Measurements from ENCODE around the gene PTGDR2. TPM values are rescaled to one million over a fixed set of nuclear protein-coding genes. Genes with fewer than 3 reads are reported as not detected.

The PTGDR2 gene
- total and polyA plus RNA-seq, 9 of the 15 experiments (the other 6 are each of a cell fraction or from before 2014, with no cell fraction given) = 0.51 to 2.6 (median 1.6) TPM

DNA sequence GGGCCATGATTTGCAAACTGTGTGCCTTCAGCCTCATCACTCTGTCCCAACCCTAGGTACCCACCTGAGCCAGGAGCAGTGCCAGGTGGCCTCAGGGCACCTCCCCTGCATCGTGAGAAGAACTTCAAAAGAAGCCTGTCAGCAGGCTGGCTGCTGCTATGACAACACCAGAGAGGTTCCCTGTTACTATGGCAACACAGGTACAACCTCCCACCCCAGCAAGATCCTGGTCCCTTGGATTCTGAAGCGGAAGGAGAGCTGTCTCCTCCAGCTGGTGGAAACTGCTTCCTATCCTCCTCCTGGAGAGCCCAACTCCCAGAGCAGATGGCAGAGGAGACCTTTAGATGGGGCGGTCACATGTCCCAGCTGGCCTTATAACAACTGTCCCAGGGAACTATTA lies 14.5 kb upstream of the PTGDR2 start:
- Histone ChIP-seq H3K36me3 (ENCODE audit: control insufficient read depth, insufficient read depth, low read length) (no peaks in the 10 kb centered on the region), H3K9me3 (replicated peaks; ENCODE audit: control insufficient read depth, insufficient read depth, low read depth, low read length) (no peaks in the 10 kb centered on the region), H3K79me2 (ENCODE audit: control insufficient read depth, insufficient read depth, low read length) (no peaks in the 10 kb centered on the region), H3K27ac (ENCODE audit: extremely low read depth, low read depth, low read length) (no peak overlapping the region), H3K9ac (ENCODE audit: insufficient read depth in 1 of 2, low read depth in 2 of 2, low read length in 2 of 2) (no peak overlapping the region), H2AFZ (ENCODE audit: low read depth, low read length) (no peak overlapping the region), H3K4me1 (replicated peaks in 1 of 2; ENCODE audit: control insufficient read depth in 2 of 2, insufficient read depth in 2 of 2, low read length in 2 of 2) (peaks cover 9 to 26% of the 10 kb centered on the region in 2 experiments), H3K27me3 (ENCODE audit: control insufficient read depth in 2 of 2, insufficient read depth in 2 of 2, low read length in 2 of 2) (no peaks in the 10 kb centered on the region), H3K4me3 (no peak overlapping the region), H3K4me2 (ENCODE audit: insufficient read depth, low read length) (no peak overlapping the region), H3K9me1 (ENCODE audit: control insufficient read depth, insufficient read depth, low read length) (no peaks in the 10 kb centered on the region), H4K20me1 (replicated peaks; ENCODE audit: control insufficient read depth, insufficient read depth, low read length) (no peaks in the 10 kb centered on the region; the same call in 1 of the 2 replicates)
- DNase-seq (ENCODE audit: extremely low read depth in 1 of 4, low spot score in 3 of 4) (peak in 2 of 4 experiments; percentile 42 to 55), FAIRE-seq (no peak), ATAC-seq (no peak)
- 60% methylated on average over 3 of the region's 3 CpGs for WGBS (ENCODE audit: insufficient coverage, low coverage, missing lambda C conversion rate)
- BruUV-seq (replicated peaks) = no TSS peak
- POLR2A ChIA-PET = interaction anchor here (1.1 kb wide), 1 partner anchor 8 kb away, joined by 3 read pairs; no protein-coding TSS in a partner anchor
- intact Hi-C loops (cut with micrococcal nuclease) = no loop called here
- peak; percentile 93 for TF ChIP-seq RFX1 (IDR thresholded peaks at IDR 0.05)
- TF ChIP-seq MXI1 (IDR thresholded peaks at IDR 0.05; ENCODE audit: low read depth, low read length) = peak; percentile 71
- no peak for TF ChIP-seq ELF4 (CRISPR knock-in tag; IDR thresholded peaks at IDR 0.05)
- no peak for TF ChIP-seq FOXK1 (CRISPR knock-in tag; IDR thresholded peaks at IDR 0.05; ENCODE audit: borderline replicate concordance)
- TF ChIP-seq MYNN (IDR thresholded peaks at IDR 0.05) = peak; percentile 93
- TF ChIP-seq MYNN (CRISPR knock-in tag; IDR thresholded peaks at IDR 0.05) = no peak
- peak in 1 of 2 experiments; percentile 62; a peak in 1 of 4 replicates for TF ChIP-seq CSDE1 (IDR thresholded peaks at IDR 0.05)
- no peak for TF ChIP-seq HMG20A (CRISPR knock-in tag; conservative IDR thresholded peaks at IDR 0.05)
- CTCF ChIA-PET (ENCODE audit: low intra/inter-chr PET ratio) = no interaction called here
- in situ Hi-C loops (cut with MboI) = no loop called here

DNA sequence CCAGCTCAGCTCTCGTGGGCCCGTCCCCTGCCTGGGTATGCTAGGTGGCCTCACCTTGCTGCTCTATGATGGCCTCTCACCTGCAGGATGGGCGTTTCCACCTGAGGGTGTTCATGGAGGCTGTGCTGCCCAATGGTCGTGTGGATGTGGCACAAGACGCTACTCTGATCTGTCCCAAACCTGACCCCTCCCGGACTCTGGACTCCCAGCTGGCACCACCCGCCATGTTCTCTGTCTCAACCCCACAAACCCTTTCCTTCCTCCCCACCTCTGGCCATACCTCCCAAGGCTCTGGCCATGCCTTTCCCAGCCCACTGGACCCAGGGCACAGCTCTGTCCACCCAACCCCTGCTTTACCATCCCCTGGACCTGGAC lies 13.7 kb upstream of the PTGDR2 start:
- CTCF ChIA-PET (ENCODE audit: low intra/inter-chr PET ratio) = no interaction called here
- Histone ChIP-seq H2AFZ (ENCODE audit: low read depth, low read length) (no peak overlapping the region), H3K79me2 (ENCODE audit: control insufficient read depth, insufficient read depth, low read length) (no peaks in the 10 kb centered on the region)

More for the DNA sequence above, 13.7 kb upstream of the PTGDR2 start:
- WGBS (ENCODE audit: insufficient coverage, low coverage, missing lambda C conversion rate) = 70% methylated on average over 7 of the region's 7 CpGs
- Histone ChIP-seq H3K4me2 (ENCODE audit: insufficient read depth, low read length) (no peak overlapping the region), H3K9ac (ENCODE audit: insufficient read depth in 1 of 2, low read depth in 2 of 2, low read length in 2 of 2) (no peak overlapping the region), H3K4me1 (replicated peaks in 1 of 2; ENCODE audit: control insufficient read depth in 2 of 2, insufficient read depth in 2 of 2, low read length in 2 of 2) (peaks cover 17 to 33% of the 10 kb centered on the region in 2 experiments), H3K4me3 (no peak overlapping the region), H3K27me3 (ENCODE audit: control insufficient read depth in 2 of 2, insufficient read depth in 2 of 2, low read length in 2 of 2) (no peaks in the 10 kb centered on the region), H4K20me1 (replicated peaks; ENCODE audit: control insufficient read depth, insufficient read depth, low read length) (no peaks in the 10 kb centered on the region; the same call in 1 of the 2 replicates), H3K27ac (ENCODE audit: extremely low read depth, low read depth, low read length) (no peak overlapping the region), H3K36me3 (ENCODE audit: control insufficient read depth, insufficient read depth, low read length) (no peaks in the 10 kb centered on the region), H3K9me3 (replicated peaks; ENCODE audit: control insufficient read depth, insufficient read depth, low read depth, low read length) (no peaks in the 10 kb centered on the region), H3K9me1 (ENCODE audit: control insufficient read depth, insufficient read depth, low read length) (no peaks in the 10 kb centered on the region)
- ATAC-seq = no peak
- POLR2A ChIA-PET = interaction anchor here (0.6 to 1.1 kb wide), 3 partner anchors 9 to 257 kb away, joined by 3 read pairs; no protein-coding TSS in a partner anchor
- no peak for DNase-seq (ENCODE audit: extremely low read depth in 1 of 4, low spot score in 3 of 4)
- intact Hi-C loops (cut with micrococcal nuclease) (no loop called here), in situ Hi-C loops (cut with MboI) (no loop called here)
- no TSS peak for BruUV-seq (replicated peaks)
- no peak for FAIRE-seq
- no peak for TF ChIP-seq ERF (CRISPR knock-in tag; IDR thresholded peaks at IDR 0.05)
- TF ChIP-seq CREM (IDR thresholded peaks at IDR 0.05; ENCODE audit: low read depth) = no peak
- TF ChIP-seq SRSF1 (IDR thresholded peaks at IDR 0.05; ENCODE audit: low read depth, low read length) = no peak
- TF ChIP-seq, protein P1, sequence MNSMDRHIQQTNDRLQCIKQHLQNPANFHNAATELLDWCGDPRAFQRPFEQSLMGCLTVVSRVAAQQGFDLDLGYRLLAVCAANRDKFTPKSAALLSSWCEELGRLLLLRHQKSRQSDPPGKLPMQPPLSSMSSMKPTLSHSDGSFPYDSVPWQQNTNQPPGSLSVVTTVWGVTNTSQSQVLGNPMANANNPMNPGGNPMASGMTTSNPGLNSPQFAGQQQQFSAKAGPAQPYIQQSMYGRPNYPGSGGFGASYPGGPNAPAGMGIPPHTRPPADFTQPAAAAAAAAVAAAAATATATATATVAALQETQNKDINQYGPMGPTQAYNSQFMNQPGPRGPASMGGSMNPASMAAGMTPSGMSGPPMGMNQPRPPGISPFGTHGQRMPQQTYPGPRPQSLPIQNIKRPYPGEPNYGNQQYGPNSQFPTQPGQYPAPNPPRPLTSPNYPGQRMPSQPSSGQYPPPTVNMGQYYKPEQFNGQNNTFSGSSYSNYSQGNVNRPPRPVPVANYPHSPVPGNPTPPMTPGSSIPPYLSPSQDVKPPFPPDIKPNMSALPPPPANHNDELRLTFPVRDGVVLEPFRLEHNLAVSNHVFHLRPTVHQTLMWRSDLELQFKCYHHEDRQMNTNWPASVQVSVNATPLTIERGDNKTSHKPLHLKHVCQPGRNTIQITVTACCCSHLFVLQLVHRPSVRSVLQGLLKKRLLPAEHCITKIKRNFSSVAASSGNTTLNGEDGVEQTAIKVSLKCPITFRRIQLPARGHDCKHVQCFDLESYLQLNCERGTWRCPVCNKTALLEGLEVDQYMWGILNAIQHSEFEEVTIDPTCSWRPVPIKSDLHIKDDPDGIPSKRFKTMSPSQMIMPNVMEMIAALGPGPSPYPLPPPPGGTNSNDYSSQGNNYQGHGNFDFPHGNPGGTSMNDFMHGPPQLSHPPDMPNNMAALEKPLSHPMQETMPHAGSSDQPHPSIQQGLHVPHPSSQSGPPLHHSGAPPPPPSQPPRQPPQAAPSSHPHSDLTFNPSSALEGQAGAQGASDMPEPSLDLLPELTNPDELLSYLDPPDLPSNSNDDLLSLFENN (IDR thresholded peaks at IDR 0.05; ENCODE audit: low read depth in 2 of 2, low read length in 2 of 2) = no peak

Measured in K562 (cell line).